GM19468 (cell line): ENCODE measurements around the gene VGF.
"Not testable (repeated sequence)": the region's sequence is repeated elsewhere in the genome, so short reads cannot be mapped to it uniquely, and the experiment has no call there.

Source experiments
- ATAC-seq: cut with Tn5 transposase; IDR thresholded peaks from one replicate; pipeline ENCODE4 v1.9.1; 2021; ENCODE audit warnings: mild to moderate bottlenecking, moderate library complexity, moderate number of reproducible peaks; ENCODE audit not compliant: unreplicated experiment; ENCODE audit errors: extremely low read depth

VGF gene

GRCh38 chr7:101122933-101123702 lies 42.3 kb downstream of the VGF start:
- ATAC-seq, result no peak

- ATAC-seq, result no peak
Observed at GRCh38 chr7:101121991-101122932, 43.1 kb downstream of the VGF start.

GRCh38 chr7:101121631-101121990 lies 43.8 kb downstream of the VGF start:
- ATAC-seq, result not testable (repeated sequence)

DNA sequence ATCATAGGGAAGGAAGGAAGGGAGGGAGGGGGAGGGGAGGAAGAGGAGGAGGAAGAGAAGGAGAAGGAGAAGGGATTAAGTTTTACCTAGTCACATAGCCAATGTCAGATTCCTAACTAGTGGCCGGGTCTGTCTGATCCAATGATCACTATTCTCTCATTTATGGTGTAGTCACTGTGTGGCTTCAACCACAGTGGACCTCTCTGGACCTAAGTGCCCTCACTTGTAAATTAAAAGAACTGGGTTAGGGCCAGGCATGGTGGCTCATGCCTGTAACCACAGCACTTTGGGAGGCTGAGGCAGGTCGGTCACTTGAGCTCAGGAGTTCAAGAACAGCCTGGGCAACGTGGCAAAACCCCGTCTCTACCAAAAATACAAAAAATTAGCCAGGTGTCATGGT lies 45.1 kb downstream of the VGF start:
- ATAC-seq, result no peak

DNA sequence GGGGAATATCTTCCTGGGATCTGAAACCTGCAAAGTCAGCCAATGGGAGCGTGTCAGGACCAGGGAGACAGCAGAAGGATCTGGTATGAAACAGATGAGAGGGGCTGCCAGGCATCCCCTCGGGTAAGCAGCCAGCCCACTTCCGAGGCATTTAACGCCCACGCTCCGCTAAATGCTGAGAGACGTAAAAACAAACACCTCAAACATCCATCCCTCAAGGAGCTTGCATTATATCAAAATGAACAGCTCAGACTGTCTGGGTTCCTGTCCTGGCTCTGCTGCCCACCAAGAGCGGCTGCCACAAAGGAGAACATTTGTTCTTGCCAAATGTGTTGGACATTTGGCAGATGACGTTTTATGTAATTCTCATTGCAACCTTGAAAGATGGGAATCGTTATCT lies 45.5 kb downstream of the VGF start:
- no peak for ATAC-seq

DNA sequence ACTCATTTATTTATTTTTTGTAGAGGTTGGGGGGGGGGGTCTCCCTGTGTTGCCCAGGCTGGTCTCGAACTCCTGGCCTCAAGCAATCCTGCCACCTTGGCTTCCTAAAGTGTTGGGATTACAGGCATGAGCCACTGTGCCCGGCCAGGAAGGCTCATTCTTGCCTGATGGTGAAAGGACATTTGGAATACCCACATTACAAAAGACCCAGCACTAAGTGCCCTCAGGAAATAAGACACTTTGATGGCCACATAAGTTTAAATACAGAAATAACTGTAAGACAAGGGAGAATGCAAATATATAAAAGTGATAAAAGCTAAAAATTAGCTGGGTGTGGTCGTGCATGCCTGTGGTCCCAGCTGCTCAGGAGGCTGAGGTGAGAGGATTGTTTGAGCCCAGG lies 46.5 kb downstream of the VGF start:
- no peak for ATAC-seq

DNA sequence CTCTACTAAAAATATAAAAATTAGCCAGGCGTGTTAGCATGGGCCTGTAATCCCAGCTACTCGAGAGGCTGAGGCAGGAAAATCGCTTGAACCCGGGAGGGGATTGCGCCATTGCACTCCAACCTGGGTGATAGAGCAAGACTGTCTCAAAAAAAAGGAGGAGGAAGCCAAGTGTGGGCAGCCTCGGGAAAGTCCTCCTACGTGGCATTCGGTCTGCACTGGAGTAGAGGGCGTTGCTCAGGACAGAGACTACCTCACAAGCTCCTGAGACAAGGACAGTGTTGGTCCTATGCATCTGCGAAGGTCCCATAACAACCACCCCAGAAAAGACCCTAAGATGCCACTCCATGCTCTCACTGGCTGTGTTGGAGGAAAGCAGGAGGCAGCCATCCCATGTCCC lies 48.5 kb downstream of the VGF start:
- no peak for ATAC-seq

GRCh38 chr7:101115215-101115614 lies 50.2 kb downstream of the VGF start:
- ATAC-seq, result no peak

DNA sequence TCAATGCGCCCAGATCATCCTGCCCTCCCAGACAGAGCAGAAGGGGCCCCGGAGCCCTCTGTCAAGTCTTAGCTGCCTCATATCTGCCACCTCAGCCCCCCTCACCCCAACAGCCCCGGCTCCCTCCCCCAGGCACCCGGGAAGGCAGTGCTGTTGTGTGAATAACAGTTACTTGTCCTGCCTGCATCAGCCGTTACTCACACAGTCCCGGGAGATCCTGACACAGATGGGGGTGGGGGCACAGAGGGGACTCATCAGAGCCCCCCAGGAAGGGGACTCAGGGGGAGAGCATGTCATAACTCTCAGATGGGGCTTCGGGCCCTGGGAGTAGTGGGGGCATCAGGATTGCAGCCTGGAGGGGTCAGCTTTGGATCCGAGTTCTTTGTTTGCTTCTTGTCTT lies 50.9 kb downstream of the VGF start:
- ATAC-seq, result no peak

- ATAC-seq, result no peak
Observed at GRCh38 chr7:101113836-101114235, 51.5 kb downstream of the VGF start.

GRCh38 chr7:101113140-101113539 lies 52.2 kb downstream of the VGF start:
- not testable (repeated sequence) for ATAC-seq
